GM12878 (cell line): ENCODE data around the gene TRPM3. TPM values are rescaled to one million over a fixed set of nuclear protein-coding genes. Genes with fewer than 3 reads are reported as not detected.

Experiments used
- ATAC-seq: fragments of 200-7000 bp; cut with Tn5 transposase; 3 replicates; pipeline ENCODE4 v1.9.1; 2020; ENCODE audit warnings: mild to moderate bottlenecking, moderate library complexity
- BruUV-seq: library from RNA; stranded (reverse); fragments of 400-500 nt; replicated peaks from 2 replicates; lab custom pipeline; 2021; lab: Mats Ljungman, UMichigan
- CTCF ChIA-PET: fragments of 300-600 bp; sonication (Branson Sonifier 250); formaldehyde crosslinking; extraction: SDS; loops from one replicate; lab custom pipeline; 2021; ENCODE audit warnings: inconsistent platforms; lab: Yijun Ruan, JAX
- POLR2A ChIA-PET: fragments of 350-600 bp; formaldehyde crosslinking; extraction: SDS; loops from one replicate; lab custom pipeline; 2021; ENCODE audit warnings: inconsistent platforms; lab: Charles Lee
- RAD21 ChIA-PET: fragments of 300-600 bp; sonication (Branson Sonifier 250); formaldehyde crosslinking; loops from one replicate; lab custom pipeline; 2023; ENCODE audit warnings: antibody characterized with exemption; ENCODE audit not compliant: unreplicated experiment; lab: Charles Lee
- SMC1A ChIA-PET: fragments of 300-600 bp; sonication (Branson Sonifier 250); formaldehyde crosslinking; loops from one replicate; lab custom pipeline; 2023; ENCODE audit not compliant: unreplicated experiment, uncharacterized antibody; lab: Charles Lee
- DNase-seq: peaks from one replicate; pipeline ENCODE4 v3.0.0-alpha.2; 2011; ENCODE audit warnings: low read depth, low spot score
- FAIRE-seq: peaks from 3 replicates; lab custom pipeline; 2011; peaks lifted over from hg19 to GRCh38; lab: Jason Lieb, UNC
- H2AFZ ChIP-seq: 2 replicates; pipeline ENCODE4 v1.6.0; 2011; ENCODE audit warnings: low read depth, low read length, control low read depth; ENCODE audit not compliant: control insufficient read depth
- H3K27ac ChIP-seq: 2 replicates; pipeline ENCODE4 v1.5.1; 2011; ENCODE audit warnings: control low read depth; ENCODE audit not compliant: control insufficient read depth, insufficient read depth
- H3K27me3 ChIP-seq, 2 experiments: replicated peaks in 1 of 2; 2 replicates each; pipeline versions ENCODE4 v1.6.0 to v1.6.1; 2011; ENCODE audit warnings: low read length in 1 of 2; ENCODE audit not compliant: control insufficient read depth in 2 of 2, insufficient read depth in 2 of 2
- H3K36me3 ChIP-seq, 2 experiments: 2 replicates each; pipeline ENCODE4 v1.5.1; 2011; ENCODE audit warnings: low read length in 1 of 2; ENCODE audit not compliant: control insufficient read depth in 2 of 2, insufficient read depth in 2 of 2
- H3K4me1 ChIP-seq: 2 replicates; pipeline ENCODE4 v1.6.1; 2011; ENCODE audit warnings: mild to moderate bottlenecking, low read length, moderate library complexity, mixed read lengths; ENCODE audit not compliant: control insufficient read depth, insufficient read depth
- H3K4me2 ChIP-seq: 2 replicates; pipeline ENCODE4 v1.6.0; 2011; ENCODE audit warnings: control low read depth; ENCODE audit not compliant: control insufficient read depth, insufficient read depth
- H3K4me3 ChIP-seq: fragments of 200-600 bp; sonication (generic); 2 replicates; pipeline ENCODE4 v1.5.1; 2016
- H3K79me2 ChIP-seq: 2 replicates; pipeline ENCODE4 v1.6.0; 2011; ENCODE audit warnings: low read length; ENCODE audit not compliant: control insufficient read depth, insufficient read depth
- H3K9ac ChIP-seq: 2 replicates; pipeline ENCODE4 v1.8.0; 2011; ENCODE audit warnings: low read length, control low read depth, mixed read lengths; ENCODE audit not compliant: control insufficient read depth, insufficient read depth
- H3K9me3 ChIP-seq: replicated peaks from 3 replicates; pipeline ENCODE4 v1.5.1; 2011; ENCODE audit warnings: mild to moderate bottlenecking, low read length; ENCODE audit not compliant: control insufficient read depth, insufficient read depth
- H4K20me1 ChIP-seq: 2 replicates; pipeline ENCODE4 v1.6.0; 2011; ENCODE audit not compliant: control insufficient read depth, insufficient read depth
- BCL11A ChIP-seq: IDR thresholded peaks from 2 replicates; pipeline ENCODE4 v1.6.1; 2011; ENCODE audit warnings: low read depth, low read length
- CEBPZ ChIP-seq: fragments of 150-350 bp; IDR thresholded peaks from 2 replicates; pipeline ENCODE4 v1.6.1; 2016; ENCODE audit warnings: low read depth, low read length
- JUND ChIP-seq: IDR thresholded peaks from 2 replicates; pipeline ENCODE4 v1.6.1; 2012; ENCODE audit warnings: low read depth, mild to moderate bottlenecking, low read length, improper control_type of control experiment, moderate library complexity
- NR2C1 ChIP-seq: fragments of 450-650 bp; IDR thresholded peaks from 2 replicates; pipeline ENCODE4 v1.6.1; 2017; ENCODE audit warnings: antibody characterized with exemption, mild to moderate bottlenecking, moderate library complexity
- NR2C2 ChIP-seq: IDR thresholded peaks from 2 replicates; pipeline ENCODE4 v1.6.1; 2011; ENCODE audit warnings: borderline replicate concordance, low read depth; ENCODE audit not compliant: control insufficient read depth, insufficient read length
- SREBF2 ChIP-seq: IDR thresholded peaks from 2 replicates; pipeline ENCODE4 v1.6.1; 2012; ENCODE audit warnings: mild to moderate bottlenecking, low read length
- WGBS: methylation state at CpG from one replicate; pipeline ENCODE4 v1.1.6; 2016; ENCODE audit warnings: low lambda C conversion rate; ENCODE audit not compliant: insufficient replicate concordance, insufficient coverage; ENCODE audit errors: missing lambda C conversion rate; 5-methylcytosine and 5-hydroxymethylcytosine counted together
- in situ Hi-C: fragments of 300-500 bp; cut with MboI; formaldehyde crosslinking; loops from 9 replicates; pipeline ENCODE4 v1.14.3; 2018; ENCODE audit warnings: mixed read lengths
- intact Hi-C: fragments of 100-400 bp; cut with micrococcal nuclease; formaldehyde crosslinking; loops from one replicate; pipeline ENCODE4 v1.14.2; 2022; ENCODE audit not compliant: unreplicated experiment
- polyA plus RNA-seq, 11 experiments: library from polyadenylated mRNA; depleted of rRNA in 4 of 11; unstranded in 6 of 11; stranded (reverse) in 5 of 11; fragments of >200 nt; fragmentation: Nextera tagmentation in 4 of 11; fragmentation: Illumina TruSeq in 1 of 11; extraction: Ambion mirVana in 4 of 11; extraction: Trizol in 1 of 11; gene quantifications; 1 replicate in 1 of 11; 2 replicates in 10 of 11; pipeline versions ENCODE4 v1.2.1 to v1.2.3, GENCODE V29; 2011 to 2016; ENCODE audit warnings: inconsistent platforms in 2 of 11, missing spikeins in 2 of 11, low read depth in 1 of 11
- total RNA-seq, 4 experiments: library from RNA; depleted of rRNA in 3 of 4; stranded (reverse); fragments of >200 nt in 3 of 4; fragmentation: Illumina TruSeq in 1 of 4; extraction: Trizol in 1 of 4; gene quantifications; 2 replicates each; pipeline versions ENCODE4 v1.2.1 to v1.2.3, GENCODE V29; 2013 to 2021

The TRPM3 gene
- total and polyA plus RNA-seq, 10 of the 15 experiments (the other 5 are each of a cell fraction or from before 2014, with no cell fraction given) = not detected

- BruUV-seq = no TSS peak
- no peak for TF ChIP-seq BCL11A
- TF ChIP-seq NR2C1 = no peak
- no peak for TF ChIP-seq JUND
- DNase-seq (no peak), FAIRE-seq (no peak), ATAC-seq (no peak)
- H2AFZ ChIP-seq = no peak overlapping the region
- ChIA-PET POLR2A (no interaction called here), RAD21 (no interaction called here), SMC1A (interaction anchor here (1.5 to 2.4 kb wide), 2 partner anchors 10 to 11 kb away, joined by 4 to 6 read pairs; no protein-coding TSS in a partner anchor), CTCF (no interaction called here)
- H3K36me3 ChIP-seq = no peaks in the 10 kb centered on the region
- in situ Hi-C loops = no loop called here
- intact Hi-C loops = no loop called here
- no peaks in the 10 kb centered on the region for H3K4me1 ChIP-seq
- no peaks in the 10 kb centered on the region; a peak in 1 of 4 replicates for H3K27me3 ChIP-seq
- 0% methylated on average over 2 of the region's 2 CpGs for WGBS
- no peaks in the 10 kb centered on the region for H3K9me3 ChIP-seq
- H4K20me1 ChIP-seq = no peaks in the 10 kb centered on the region
- no peak overlapping the region for H3K4me3 ChIP-seq
- no peak overlapping the region for H3K27ac ChIP-seq
- no peak overlapping the region for H3K9ac ChIP-seq
- H3K4me2 ChIP-seq = no peak overlapping the region
- no peaks in the 10 kb centered on the region for H3K79me2 ChIP-seq
Measured at GRCh38 chr9:70806875-70807274, 314.5 kb downstream of the TRPM3 start.

- H3K4me1 ChIP-seq = no peaks in the 10 kb centered on the region
- no peak overlapping the region for H2AFZ ChIP-seq
- no peaks in the 10 kb centered on the region for H3K9me3 ChIP-seq
- H3K27ac ChIP-seq = no peak overlapping the region
- no peaks in the 10 kb centered on the region; a peak in 1 of 4 replicates for H3K27me3 ChIP-seq
- no peaks in the 10 kb centered on the region for H3K79me2 ChIP-seq
- FAIRE-seq = no peak
- intact Hi-C loops (no loop called here), in situ Hi-C loops (no loop called here)
- H4K20me1 ChIP-seq = no peaks in the 10 kb centered on the region
- ChIA-PET RAD21 (no interaction called here), CTCF (no interaction called here), POLR2A (no interaction called here), SMC1A (no interaction called here)
- BruUV-seq = no TSS peak
- ATAC-seq = no peak
- DNase-seq = no peak
- WGBS = 36% methylated on average over 6 of the region's 6 CpGs
- no peak for TF ChIP-seq NR2C2
- TF ChIP-seq CEBPZ = no peak
- no peak for TF ChIP-seq SREBF2
- no peak overlapping the region for H3K9ac ChIP-seq
- H3K36me3 ChIP-seq = no peaks in the 10 kb centered on the region
- no peak overlapping the region for H3K4me2 ChIP-seq
- H3K4me3 ChIP-seq = no peak overlapping the region
Measured at GRCh38 chr9:70805949-70806348, 315.5 kb downstream of the TRPM3 start.
